ENCODE results near the gene PLA2G2C.
"Not testable (repeated sequence)": the region's sequence is repeated elsewhere in the genome, so short reads cannot be mapped to it uniquely, and the experiment has no call there.

Gene PLA2G2C

DNA sequence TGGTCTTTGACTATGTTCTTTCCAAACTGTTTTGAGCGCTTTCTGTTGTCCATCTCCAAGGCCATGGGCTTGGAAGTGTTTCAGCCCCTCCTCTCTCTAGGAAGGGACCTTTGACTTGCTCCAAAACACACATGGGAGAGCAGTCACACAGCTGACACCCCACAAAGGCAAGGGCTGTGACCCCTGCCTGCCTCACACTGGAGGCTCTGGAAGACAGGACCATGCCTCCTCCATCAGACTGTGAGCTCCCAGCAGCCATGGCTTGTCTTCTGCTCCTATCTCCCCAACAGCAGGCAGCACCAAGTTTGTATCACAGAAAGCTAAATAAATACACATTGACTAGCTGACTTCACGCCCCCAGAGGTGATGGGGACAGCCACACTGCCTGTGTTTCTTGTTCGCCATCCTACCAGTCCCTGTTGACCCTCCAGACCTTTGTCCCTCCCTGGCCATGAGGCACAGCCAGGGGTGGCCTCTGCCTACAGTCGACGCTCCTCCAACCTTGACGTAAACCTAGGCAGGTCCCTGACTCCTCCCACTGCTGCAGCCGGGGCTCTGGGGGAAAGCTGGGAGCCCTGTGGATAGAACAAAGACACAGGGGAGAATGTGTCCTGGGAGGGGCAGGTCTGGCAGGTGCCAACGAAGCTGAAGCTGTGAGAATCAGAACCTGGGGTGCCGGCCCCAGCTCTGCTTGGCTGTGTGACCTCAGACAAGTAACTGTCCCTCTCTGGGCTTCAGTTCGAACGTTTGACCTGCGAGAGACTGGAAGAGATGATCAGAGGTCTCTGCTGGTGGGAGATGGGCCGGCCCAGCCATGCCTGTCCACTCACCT is 42.4 kb downstream of the PLA2G2C start:
- Histone ChIP-seq H3K4me1 (ENCODE audit: insufficient read depth, low read length) (no peaks in the 10 kb centered on the region), H3K9me3 (ENCODE audit: control insufficient read depth, insufficient read depth, low read length) (no peaks in the 10 kb centered on the region), H3K9ac (ENCODE audit: low read depth, low read length) (no peak overlapping the region), H3K36me3 (ENCODE audit: insufficient read depth, low read length) (no peaks in the 10 kb centered on the region)

DNA sequence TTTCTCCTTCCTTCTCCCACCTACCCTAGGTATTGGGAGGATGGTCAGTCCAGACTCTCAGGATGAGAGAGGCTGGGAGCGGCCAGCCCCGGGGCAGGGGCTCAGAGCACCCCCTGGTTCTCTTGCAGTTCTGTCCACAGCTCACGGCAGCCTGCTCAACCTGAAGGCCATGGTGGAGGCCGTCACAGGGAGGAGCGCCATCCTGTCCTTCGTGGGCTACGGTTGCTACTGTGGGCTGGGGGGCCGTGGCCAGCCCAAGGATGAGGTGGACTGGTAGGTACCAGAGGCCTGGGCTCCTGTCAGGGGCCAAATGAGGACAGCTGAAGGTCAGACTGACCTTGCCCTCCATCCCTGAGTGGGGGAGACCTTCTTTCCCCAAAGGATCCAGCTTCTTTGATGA is 43.0 kb downstream of the PLA2G2C start:
- H3K4me1 ChIP-seq (ENCODE audit: insufficient read depth, low read length), result no peaks in the 10 kb centered on the region
- no peaks in the 10 kb centered on the region for H3K36me3 ChIP-seq (ENCODE audit: insufficient read depth, low read length)
- no peaks in the 10 kb centered on the region for H3K9me3 ChIP-seq (ENCODE audit: control insufficient read depth, insufficient read depth, low read length)
- no peak overlapping the region for H3K9ac ChIP-seq (ENCODE audit: low read depth, low read length)

DNA sequence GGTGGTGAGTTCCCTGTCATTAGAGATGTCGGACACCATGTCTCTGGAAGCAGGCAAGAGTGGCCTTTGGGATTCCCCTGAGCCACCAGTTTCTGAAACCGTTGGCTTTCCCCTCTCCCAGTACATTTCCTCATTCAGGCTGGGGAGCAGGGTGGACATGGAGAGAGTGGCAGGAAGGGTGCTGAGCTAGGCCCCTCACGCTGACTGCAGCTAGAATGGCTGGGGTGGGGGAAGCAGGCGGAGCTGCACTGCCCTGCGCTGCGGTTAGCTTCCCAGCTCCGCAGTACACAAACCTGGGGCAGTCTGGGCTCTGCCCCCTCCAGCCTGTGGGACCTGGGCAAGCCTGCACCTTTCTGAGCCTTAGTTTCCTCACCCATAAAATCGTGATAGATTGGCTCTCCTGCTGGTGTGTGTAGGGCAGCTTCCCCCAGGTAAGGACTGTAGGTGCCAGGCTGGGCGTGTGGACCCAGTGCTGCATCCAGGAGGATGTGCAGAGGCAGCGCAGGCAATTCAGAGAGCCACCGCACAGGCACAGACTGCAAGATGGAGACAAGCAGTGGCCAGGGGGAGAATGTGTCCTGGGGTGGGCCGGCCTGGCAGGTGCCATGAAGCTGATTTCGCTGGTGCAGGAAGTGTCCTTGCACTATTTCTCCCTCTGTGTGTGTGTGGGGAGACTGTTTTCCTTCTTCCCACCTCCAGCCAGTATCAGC is 44.2 kb downstream of the PLA2G2C start:
- Histone ChIP-seq H3K4me1 (ENCODE audit: insufficient read depth, low read length) (no peaks in the 10 kb centered on the region), H3K9me3 (ENCODE audit: control insufficient read depth, insufficient read depth, low read length) (no peaks in the 10 kb centered on the region), H3K36me3 (ENCODE audit: insufficient read depth, low read length) (no peaks in the 10 kb centered on the region), H3K9ac (ENCODE audit: low read depth, low read length) (no peak overlapping the region)

DNA sequence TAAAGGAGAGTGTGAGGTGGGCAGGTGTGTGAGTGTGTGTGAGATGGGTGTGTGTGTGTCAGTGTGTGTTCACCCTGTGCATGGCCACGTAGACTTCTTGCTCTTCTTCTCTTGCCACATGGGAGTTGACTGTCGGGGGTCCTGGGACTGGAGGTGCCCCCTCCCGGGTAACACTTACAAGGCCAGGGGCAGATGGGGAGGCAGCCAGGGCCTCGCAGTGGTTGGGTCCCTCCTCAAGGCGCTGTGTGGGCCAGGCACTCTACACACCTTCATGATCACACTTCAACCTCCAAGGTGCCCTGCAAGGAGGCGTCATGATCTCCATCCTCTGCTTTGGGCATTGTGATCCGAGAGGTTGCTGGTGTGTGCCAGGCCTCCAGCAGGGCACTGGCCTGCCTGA is 44.9 kb downstream of the PLA2G2C start:
- Histone ChIP-seq H3K9me3 (ENCODE audit: control insufficient read depth, insufficient read depth, low read length) (no peaks in the 10 kb centered on the region), H3K4me1 (ENCODE audit: insufficient read depth, low read length) (no peaks in the 10 kb centered on the region), H3K9ac (ENCODE audit: low read depth, low read length) (no peak overlapping the region), H3K36me3 (ENCODE audit: insufficient read depth, low read length) (no peaks in the 10 kb centered on the region)

DNA sequence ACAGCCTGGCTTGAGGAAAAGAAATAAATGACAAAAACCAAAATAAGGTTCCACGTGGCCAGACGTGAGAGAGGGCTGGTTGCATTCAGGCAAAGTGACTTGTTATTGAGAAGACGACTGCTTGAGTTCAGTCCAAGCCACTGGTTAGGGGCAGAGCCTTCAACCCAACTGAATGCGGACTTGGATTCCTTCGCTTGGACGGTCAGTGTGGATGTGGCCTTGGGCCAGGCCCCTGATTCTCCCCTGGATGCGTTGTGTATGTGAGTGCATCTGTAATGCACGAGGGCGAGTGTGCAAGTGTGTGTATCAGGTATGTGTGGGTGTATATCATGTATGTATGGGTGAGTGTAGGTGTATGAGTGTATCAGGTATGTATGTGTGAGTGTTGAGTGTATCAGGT is 45.3 kb downstream of the PLA2G2C start:
- H3K4me1 ChIP-seq (ENCODE audit: insufficient read depth, low read length), result no peaks in the 10 kb centered on the region

DNA sequence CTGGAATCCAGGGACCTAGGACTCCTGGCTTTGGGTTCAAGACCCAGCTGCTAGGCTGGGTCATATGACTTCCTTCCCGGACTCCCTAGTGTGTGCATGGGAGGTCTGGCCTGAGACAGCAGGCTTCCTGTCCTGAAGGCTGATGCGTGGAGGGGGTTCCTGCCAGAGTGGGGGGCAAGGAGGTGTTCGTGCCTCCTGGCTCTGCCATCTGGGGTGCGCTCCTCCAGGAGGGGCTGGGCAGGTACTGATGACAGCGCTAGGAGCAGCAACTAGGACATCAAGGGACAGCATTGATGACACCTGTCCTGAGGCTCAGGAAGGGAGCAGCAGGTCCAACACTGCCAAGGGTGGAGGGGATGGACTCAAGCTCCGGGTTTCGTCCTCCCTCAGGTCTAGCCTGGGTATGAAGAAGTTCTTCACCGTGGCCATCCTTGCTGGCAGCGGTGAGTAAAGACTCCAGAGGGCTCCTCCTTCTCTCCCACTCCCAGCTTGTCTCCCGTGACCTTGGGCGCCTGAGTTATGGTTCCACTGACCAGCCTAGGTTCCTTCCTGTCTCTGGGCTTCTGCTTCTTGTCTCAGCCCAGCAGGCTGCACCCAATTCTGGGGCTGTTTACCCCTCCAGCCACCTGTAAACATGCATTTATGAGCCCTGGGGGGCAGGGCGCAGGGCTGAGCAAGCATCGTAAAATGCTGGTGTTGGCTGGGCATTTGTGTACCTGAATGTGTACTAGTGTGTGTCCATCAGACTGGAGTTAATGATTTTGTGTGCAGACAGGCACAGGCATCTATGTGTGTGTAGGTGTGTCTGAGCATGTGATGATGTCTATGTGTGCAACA is 46.3 kb downstream of the PLA2G2C start:
- Histone ChIP-seq H3K9ac (ENCODE audit: low read depth, low read length) (no peak overlapping the region), H3K36me3 (ENCODE audit: insufficient read depth, low read length) (no peaks in the 10 kb centered on the region), H3K4me1 (ENCODE audit: insufficient read depth, low read length) (no peaks in the 10 kb centered on the region), H3K9me3 (ENCODE audit: control insufficient read depth, insufficient read depth, low read length) (no peaks in the 10 kb centered on the region)

More for the DNA sequence above, 45.3 kb downstream of the PLA2G2C start:
- Histone ChIP-seq H3K9me3 (ENCODE audit: control insufficient read depth, insufficient read depth, low read length) (no peaks in the 10 kb centered on the region), H3K9ac (ENCODE audit: low read depth, low read length) (no peak overlapping the region), H3K36me3 (ENCODE audit: insufficient read depth, low read length) (no peaks in the 10 kb centered on the region)

DNA sequence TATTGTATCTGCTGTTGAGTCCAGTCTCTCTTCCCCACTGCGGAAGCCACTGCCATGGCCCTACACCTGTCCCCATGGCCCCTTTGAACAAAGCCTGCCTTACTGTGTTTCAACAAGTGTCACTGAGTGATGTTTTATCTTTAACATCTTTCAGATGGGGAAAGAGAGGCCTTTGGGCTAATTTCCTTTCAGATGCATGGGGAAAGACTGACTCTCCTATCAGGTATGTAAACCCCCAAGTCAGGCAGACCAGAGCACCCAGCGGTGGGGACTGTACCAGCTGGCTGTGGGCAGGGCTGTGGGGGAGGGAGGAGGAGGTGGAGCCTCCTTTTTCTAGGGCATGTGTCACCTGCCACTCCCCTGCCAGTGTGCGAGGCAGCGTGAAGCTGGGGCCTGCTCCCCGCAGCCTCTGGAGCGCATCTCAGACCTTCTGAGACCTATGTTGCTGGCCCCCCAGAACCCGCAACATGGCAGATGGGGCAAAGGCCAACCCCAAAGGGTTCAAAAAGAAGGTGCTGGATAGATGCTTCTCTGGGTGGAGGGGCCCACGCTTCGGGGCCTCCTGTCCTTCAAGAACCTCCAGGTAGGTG is 47.3 kb downstream of the PLA2G2C start, which contains the start of gene PLA2G2F:
TSS of gene PLA2G2F (plus strand) at position 363 of the 590 bp plus-strand sequence. CDS start at position 468, 105 bp downstream.
- Histone ChIP-seq H3K9ac (ENCODE audit: low read depth, low read length) (no peak within 1 kb of the TSS), H3K36me3 (ENCODE audit: insufficient read depth, low read length) (no peaks in the 10 kb centered on the region), H3K9me3 (ENCODE audit: control insufficient read depth, insufficient read depth, low read length) (no peaks in the 10 kb centered on the region), H3K4me1 (ENCODE audit: insufficient read depth, low read length) (no peaks in the 10 kb centered on the region)

DNA sequence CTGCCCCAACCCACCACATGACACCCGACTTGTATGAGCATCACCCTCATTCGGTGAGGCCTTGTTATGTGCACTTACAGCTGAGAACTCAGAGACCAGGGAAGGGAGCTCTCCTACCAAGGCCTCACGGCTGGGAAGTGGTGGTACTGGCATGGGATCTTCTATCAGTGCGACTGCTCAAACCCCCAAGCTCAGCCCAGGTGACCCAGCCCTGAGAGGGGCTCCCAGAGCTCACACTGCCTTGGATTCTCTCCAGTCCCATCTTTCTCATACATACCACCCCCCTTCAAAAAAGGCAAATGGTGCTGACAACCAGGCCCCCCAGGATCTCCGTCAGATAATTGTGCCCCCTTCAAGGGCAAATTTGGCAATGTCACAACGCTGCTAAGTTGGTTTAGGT is 48.0 kb downstream of the PLA2G2C start:
- Histone ChIP-seq H3K36me3 (ENCODE audit: insufficient read depth, low read length) (no peaks in the 10 kb centered on the region), H3K9ac (ENCODE audit: low read depth, low read length) (no peak overlapping the region), H3K4me1 (ENCODE audit: insufficient read depth, low read length) (no peaks in the 10 kb centered on the region), H3K9me3 (ENCODE audit: control insufficient read depth, insufficient read depth, low read length) (no peaks in the 10 kb centered on the region)

DNA sequence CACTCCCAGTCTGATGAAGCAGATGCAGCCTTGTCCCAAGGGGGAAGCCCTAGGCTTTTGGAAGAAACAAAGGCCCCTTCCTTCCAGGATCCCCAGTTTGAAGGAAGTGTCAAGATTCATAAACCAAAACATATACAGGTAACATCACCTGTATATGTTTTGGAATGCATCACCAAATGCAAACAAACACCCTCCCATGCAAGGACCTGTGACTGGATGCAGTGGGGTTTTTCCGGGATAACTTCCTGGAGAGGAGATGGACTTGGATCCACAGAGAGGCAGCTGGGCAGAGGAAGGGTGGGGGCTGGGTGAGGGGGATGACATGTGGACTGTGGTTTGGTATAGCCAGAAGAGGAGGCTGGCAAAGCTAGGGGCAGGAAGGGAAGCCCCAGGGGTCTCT is 48.7 kb downstream of the PLA2G2C start:
- H3K9ac ChIP-seq (ENCODE audit: low read depth, low read length), result no peak overlapping the region
- no peaks in the 10 kb centered on the region for H3K9me3 ChIP-seq (ENCODE audit: control insufficient read depth, insufficient read depth, low read length)
- H3K36me3 ChIP-seq (ENCODE audit: insufficient read depth, low read length), result no peaks in the 10 kb centered on the region
- H3K4me1 ChIP-seq (ENCODE audit: insufficient read depth, low read length), result no peaks in the 10 kb centered on the region

DNA sequence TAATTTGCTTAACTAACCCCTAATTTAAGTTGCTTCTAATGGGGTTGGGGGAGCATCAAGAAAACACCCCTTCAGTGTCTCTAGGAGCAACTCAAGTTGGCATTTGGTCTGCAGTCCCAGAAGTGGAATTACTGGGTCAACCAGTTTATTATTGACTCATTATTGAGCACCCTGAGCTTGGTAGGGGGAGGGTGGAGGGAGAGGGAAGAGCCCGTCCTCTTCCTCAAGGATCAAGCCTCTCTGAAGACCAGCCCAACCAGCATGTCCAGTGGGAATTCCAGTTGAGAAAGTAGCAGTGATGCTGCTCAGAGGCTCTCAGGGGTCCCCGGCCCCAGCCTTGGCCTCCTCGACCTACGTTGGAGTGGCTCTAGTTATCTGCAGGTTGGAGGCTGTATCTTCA is 49.3 kb downstream of the PLA2G2C start:
- Histone ChIP-seq H3K9ac (ENCODE audit: low read depth, low read length) (no peak overlapping the region), H3K36me3 (ENCODE audit: insufficient read depth, low read length) (no peaks in the 10 kb centered on the region), H3K9me3 (ENCODE audit: control insufficient read depth, insufficient read depth, low read length) (no peaks in the 10 kb centered on the region; the same call in 1 of the 2 replicates), H3K4me1 (ENCODE audit: insufficient read depth, low read length) (no peaks in the 10 kb centered on the region)

DNA sequence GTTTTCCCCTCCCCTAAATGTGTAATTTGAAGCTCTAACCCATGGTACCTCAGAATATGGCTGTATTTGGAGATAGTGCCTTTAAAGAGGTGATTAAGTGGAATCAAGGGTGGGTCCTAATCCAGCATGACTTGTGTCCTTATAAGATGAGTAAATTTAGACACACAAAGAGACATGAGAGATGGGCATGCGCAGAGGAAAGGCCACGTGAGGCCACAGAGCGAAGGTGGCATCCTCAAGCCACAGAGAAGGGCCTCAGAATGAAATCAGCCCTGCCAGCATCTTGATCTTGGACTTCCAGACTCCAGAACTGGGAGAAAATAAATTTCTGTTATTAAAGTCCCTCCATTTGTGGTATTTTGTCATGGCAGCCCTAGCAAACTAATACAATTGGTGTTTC is 50.1 kb downstream of the PLA2G2C start:
- H3K4me1 ChIP-seq (ENCODE audit: insufficient read depth, low read length), result no peaks in the 10 kb centered on the region
- no peaks in the 10 kb centered on the region; the same call in 1 of the 2 replicates for H3K9me3 ChIP-seq (ENCODE audit: control insufficient read depth, insufficient read depth, low read length)
- no peaks in the 10 kb centered on the region for H3K36me3 ChIP-seq (ENCODE audit: insufficient read depth, low read length)
- H3K9ac ChIP-seq (ENCODE audit: low read depth, low read length), result no peak overlapping the region

DNA sequence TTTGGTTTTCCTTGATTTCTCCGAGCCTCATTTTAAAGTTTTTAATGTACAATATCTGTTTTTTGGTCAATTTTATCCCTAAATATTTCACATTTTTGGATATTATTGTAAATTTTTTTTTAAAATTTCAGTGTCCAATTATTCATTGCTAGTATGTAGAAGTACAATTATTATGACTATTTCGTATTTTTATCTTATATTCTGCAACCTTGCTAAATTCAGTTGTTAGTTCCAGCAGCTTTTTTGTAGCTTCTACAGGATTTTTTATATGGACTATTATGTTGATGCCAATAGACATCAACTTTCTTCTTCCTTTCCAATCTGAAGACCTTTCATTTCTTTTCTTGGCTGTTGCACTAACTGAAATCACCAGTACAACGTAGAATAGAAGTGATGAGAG is 51.3 kb downstream of the PLA2G2C start:
- Histone ChIP-seq H3K36me3 (ENCODE audit: insufficient read depth, low read length) (no peaks in the 10 kb centered on the region), H3K4me1 (ENCODE audit: insufficient read depth, low read length) (no peaks in the 10 kb centered on the region)

DNA sequence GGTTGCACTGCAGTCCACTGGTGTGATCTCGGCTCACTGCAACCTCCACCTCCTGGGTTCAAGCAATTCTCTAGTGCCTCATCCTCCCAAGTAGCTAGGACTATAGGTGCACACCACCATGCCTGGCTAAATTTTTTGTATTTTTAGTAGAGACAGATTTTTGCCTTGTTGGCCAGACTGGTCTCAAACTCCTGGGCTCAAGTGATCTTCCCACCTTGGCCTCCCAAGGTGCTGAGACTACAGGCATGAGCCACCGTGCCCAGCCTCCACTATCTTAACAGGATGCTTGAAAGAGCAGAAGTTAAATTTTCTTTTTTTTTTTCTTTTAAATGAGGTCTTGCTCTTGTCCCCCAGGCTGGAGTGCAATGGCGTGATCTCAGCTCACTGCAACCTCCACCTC is 55.8 kb downstream of the PLA2G2C start:
- H3K4me1 ChIP-seq (ENCODE audit: insufficient read depth, low read length); H3K9ac ChIP-seq (ENCODE audit: low read depth, low read length); H3K9me3 ChIP-seq (ENCODE audit: control insufficient read depth, insufficient read depth, low read length); H3K36me3 ChIP-seq (ENCODE audit: insufficient read depth, low read length): not testable (repeated sequence)

More for the DNA sequence above, 51.3 kb downstream of the PLA2G2C start:
- peaks cover 2% of the 10 kb centered on the region; the same call in 1 of the 2 replicates for H3K9me3 ChIP-seq (ENCODE audit: control insufficient read depth, insufficient read depth, low read length)
- no peak overlapping the region for H3K9ac ChIP-seq (ENCODE audit: low read depth, low read length)

Data from ES-I3 (cell line).